Osteoblast (primary cell): Measurements from ENCODE around the gene IFNL3. TPM values are rescaled to one million over a fixed set of nuclear protein-coding genes. Genes with fewer than 3 reads are reported as not detected.

Source experiments
- DNase-seq: peaks from one replicate; pipeline ENCODE4 v3.0.0; 2011; ENCODE audit warnings: low spot score, mixed read lengths; ENCODE audit not compliant: insufficient read length; ENCODE audit errors: missing footprints
- H2AFZ ChIP-seq: 2 replicates; pipeline ENCODE4 v1.6.0; 2011; ENCODE audit warnings: mild to moderate bottlenecking, low read length
- H3K27ac ChIP-seq: 2 replicates; pipeline ENCODE4 v1.5.1; 2011; ENCODE audit warnings: mild to moderate bottlenecking, low read depth, low read length, moderate library complexity
- H3K27me3 ChIP-seq: 2 replicates; pipeline ENCODE4 v1.6.0; 2012; ENCODE audit warnings: mild to moderate bottlenecking, control low read depth, inconsistent platforms, low read length, moderate library complexity; ENCODE audit not compliant: insufficient read depth
- H3K36me3 ChIP-seq: 2 replicates; pipeline ENCODE4 v1.5.1; 2011; ENCODE audit warnings: mild to moderate bottlenecking, low read length, control low read depth, moderate library complexity; ENCODE audit not compliant: insufficient read depth
- H3K4me1 ChIP-seq: 2 replicates; pipeline ENCODE4 v1.5.1; 2011; ENCODE audit warnings: mild to moderate bottlenecking, low read length, control low read depth, moderate library complexity; ENCODE audit not compliant: insufficient read depth
- H3K4me2 ChIP-seq: 2 replicates; pipeline ENCODE4 v1.6.0; 2011; ENCODE audit warnings: mild to moderate bottlenecking, low read length; ENCODE audit not compliant: insufficient read depth
- H3K4me3 ChIP-seq: fragments of 200-600 bp; sonication (generic); 3 replicates; pipeline ENCODE4 v1.5.1; 2012; ENCODE audit warnings: mild to moderate bottlenecking, low read length, inconsistent platforms; ENCODE audit not compliant: insufficient read depth
- H3K79me2 ChIP-seq: 2 replicates; pipeline ENCODE4 v1.6.0; 2012; ENCODE audit warnings: mild to moderate bottlenecking, low read length, control low read depth, inconsistent platforms; ENCODE audit not compliant: insufficient read depth
- H3K9me3 ChIP-seq: 2 replicates; pipeline ENCODE4 v1.5.1; 2011; ENCODE audit warnings: low read depth, low read length, control low read depth
- H4K20me1 ChIP-seq: 2 replicates; pipeline ENCODE4 v1.6.0; 2012; ENCODE audit warnings: mild to moderate bottlenecking, low read length, control low read depth; ENCODE audit not compliant: insufficient read depth
- CTCF ChIP-seq: IDR thresholded peaks from 2 replicates; pipeline ENCODE4 v1.5.1; 2011; ENCODE audit warnings: mild to moderate bottlenecking, low read depth, low read length, moderate library complexity; ENCODE audit errors: extremely low read depth
- total RNA-seq: library from RNA; depleted of rRNA; stranded (reverse); fragments of >200 nt; gene quantifications from 2 replicates; pipeline ENCODE4 v1.2.3, GENCODE V29; 2012

Gene IFNL3
- total RNA-seq, 1 donor, result not detected

DNA sequence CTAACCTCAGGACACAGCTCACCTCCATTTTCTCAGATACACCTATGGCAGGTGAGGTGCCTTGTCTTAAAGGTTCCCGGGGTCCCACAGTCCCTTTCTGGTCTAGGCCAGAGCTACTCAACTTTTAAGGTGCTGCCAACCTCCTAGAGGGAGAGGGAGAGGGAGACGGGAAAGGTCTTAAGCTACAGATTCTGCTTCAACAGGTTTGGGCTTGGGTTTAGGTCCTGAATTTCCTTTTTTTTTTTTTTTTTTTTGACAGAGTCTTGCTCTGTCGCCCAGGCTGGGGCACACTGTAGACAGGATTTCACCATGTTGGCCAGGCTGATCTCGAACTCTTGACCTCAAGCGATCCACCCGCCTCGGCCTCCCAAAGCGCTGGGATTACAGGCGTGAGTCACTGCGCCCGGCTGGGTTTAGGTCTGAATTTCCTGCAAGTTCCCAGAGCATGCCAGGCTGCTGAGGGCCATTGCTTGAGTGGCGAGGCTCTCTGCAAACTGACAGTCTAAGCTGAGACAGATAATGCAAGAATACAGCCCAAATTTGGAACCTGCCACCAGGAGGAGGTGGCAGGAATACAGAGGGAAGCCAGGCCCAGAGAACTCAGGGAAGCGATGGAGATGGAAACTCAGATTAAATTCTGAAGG lies 33.0 kb downstream of the IFNL3 start:
- DNase-seq, result peak; percentile 46
- peaks cover 3% of the 10 kb centered on the region for H3K27me3 ChIP-seq
- H3K4me3 ChIP-seq, result no peak overlapping the region
- H3K27ac ChIP-seq, result no peak overlapping the region
- no peaks in the 10 kb centered on the region for H3K9me3 ChIP-seq
- no peaks in the 10 kb centered on the region for H3K79me2 ChIP-seq
- no peaks in the 10 kb centered on the region for H4K20me1 ChIP-seq
- no peaks in the 10 kb centered on the region for H3K36me3 ChIP-seq
- H3K4me1 ChIP-seq, result no peaks in the 10 kb centered on the region
- H3K4me2 ChIP-seq, result no peak overlapping the region
- H2AFZ ChIP-seq, result no peak overlapping the region
- no peak for TF ChIP-seq CTCF

DNA sequence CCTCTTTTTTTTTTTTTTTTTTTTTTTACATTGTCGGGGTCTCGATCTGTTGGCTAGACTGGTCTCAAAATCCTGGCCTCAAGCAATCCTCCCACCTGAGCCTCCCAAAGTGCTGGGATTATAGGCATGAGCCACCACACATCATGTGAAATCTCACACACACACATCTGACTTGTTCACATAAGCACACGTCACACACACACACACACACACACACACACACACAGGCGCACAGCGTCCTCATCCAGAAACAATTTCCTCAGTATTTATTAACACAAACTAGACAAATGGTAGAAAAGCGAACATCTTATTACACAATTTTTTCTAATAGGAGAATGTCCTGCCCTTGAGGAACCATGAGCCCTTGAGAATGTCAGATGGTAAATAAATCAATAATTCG lies 35.6 kb downstream of the IFNL3 start:
- H4K20me1 ChIP-seq, result no peaks in the 10 kb centered on the region
- no peak for TF ChIP-seq CTCF
- no peak overlapping the region for H3K4me3 ChIP-seq
- H3K9me3 ChIP-seq, result no peaks in the 10 kb centered on the region
- H3K36me3 ChIP-seq, result no peaks in the 10 kb centered on the region
- no peaks in the 10 kb centered on the region for H3K79me2 ChIP-seq
- no peak overlapping the region for H3K4me2 ChIP-seq
- H2AFZ ChIP-seq, result no peak overlapping the region
- H3K27ac ChIP-seq, result no peak overlapping the region
- no peak for DNase-seq
- H3K4me1 ChIP-seq, result no peaks in the 10 kb centered on the region
- peaks cover 8% of the 10 kb centered on the region for H3K27me3 ChIP-seq

DNA sequence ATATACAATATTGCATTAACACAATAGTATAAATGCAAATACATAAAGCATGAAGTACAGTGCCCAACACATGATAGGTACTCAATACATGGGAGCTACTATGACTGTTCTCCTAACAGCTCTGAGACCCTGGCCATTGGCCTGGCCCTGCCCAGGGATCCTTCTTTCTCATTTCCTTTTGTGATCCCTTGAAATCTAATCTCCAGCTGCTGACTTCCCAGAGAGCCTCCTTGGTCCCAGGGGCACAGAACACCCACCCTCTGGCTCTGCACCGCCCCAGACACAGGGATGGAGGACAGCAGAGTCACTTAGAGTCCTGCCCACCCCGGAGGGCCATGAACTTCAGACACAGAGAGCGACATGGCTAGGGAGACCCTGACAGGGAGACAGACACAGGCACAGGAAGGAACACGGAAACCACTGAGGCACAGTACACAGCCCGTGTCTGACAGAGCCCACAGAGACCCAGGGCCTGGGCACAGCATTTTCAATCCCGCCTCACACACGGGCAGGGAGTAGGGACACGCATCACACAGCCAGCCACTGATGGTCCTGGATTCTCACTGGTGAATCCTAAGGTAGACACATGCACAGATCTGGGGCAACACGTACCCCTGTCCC lies 36.5 kb downstream of the IFNL3 start:
- Histone ChIP-seq H3K9me3 (no peaks in the 10 kb centered on the region), H3K27me3 (peaks cover 14% of the 10 kb centered on the region), H3K79me2 (no peaks in the 10 kb centered on the region), H2AFZ (no peak overlapping the region), H3K4me2 (no peak overlapping the region), H3K4me3 (no peak overlapping the region), H3K36me3 (no peaks in the 10 kb centered on the region), H3K4me1 (no peaks in the 10 kb centered on the region), H3K27ac (no peak overlapping the region), H4K20me1 (no peaks in the 10 kb centered on the region)
- DNase-seq, result peak; percentile 54
- no peak for TF ChIP-seq CTCF

DNA sequence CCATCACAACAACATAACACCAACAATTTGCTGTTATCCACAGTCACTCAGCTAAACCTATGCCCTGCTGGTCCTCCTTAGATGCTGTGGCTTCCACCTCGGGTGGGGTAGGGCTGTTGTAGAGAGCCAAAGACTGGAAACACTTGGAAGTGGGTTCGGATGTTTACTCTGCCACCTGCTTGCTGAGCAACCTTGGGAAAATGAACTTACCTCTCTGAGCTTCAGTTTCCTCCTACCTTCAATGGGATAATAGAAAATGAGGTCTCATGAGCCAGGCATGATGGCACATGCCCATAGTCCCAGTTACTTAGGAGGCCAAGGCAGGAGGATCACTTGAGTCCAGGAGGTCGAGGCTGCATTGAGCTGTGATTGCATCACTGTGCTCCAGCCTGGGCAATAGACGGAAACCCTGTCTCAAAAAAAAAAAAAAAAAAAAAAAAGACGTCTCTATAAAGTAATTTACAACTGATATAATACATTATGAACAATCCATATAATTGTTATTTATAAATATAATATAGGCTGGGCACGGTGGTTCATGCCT lies 37.4 kb downstream of the IFNL3 start:
- Histone ChIP-seq H3K36me3 (no peaks in the 10 kb centered on the region), H3K27me3 (peaks cover 24% of the 10 kb centered on the region), H3K79me2 (no peaks in the 10 kb centered on the region), H3K27ac (no peak overlapping the region), H3K4me3 (no peak overlapping the region), H3K4me1 (no peaks in the 10 kb centered on the region), H4K20me1 (no peaks in the 10 kb centered on the region), H2AFZ (no peak overlapping the region), H3K9me3 (no peaks in the 10 kb centered on the region), H3K4me2 (no peak overlapping the region)
- no peak for TF ChIP-seq CTCF
- peak; percentile 29 for DNase-seq
